Mesendoderm (in vitro differentiated cells): ENCODE results near the gene SGTA.
A peak's percentile ranks its signal among the peaks of the same experiment; 100 is the strongest.

ENCODE experiments used
- DNase-seq: peaks from one replicate; pipeline ENCODE4 v3.0.0; 2013
- H2AK5ac ChIP-seq: 2 replicates; pipeline ENCODE4 v1.6.1; 2013; ENCODE audit warnings: low read length, inconsistent platforms
- H2BK120ac ChIP-seq: 2 replicates; pipeline ENCODE4 v1.6.1; 2013; ENCODE audit warnings: low read depth, mild to moderate bottlenecking, low read length, moderate library complexity, mixed read lengths
- H2BK15ac ChIP-seq: replicated peaks from 2 replicates; pipeline ENCODE4 v1.6.1; 2013; ENCODE audit warnings: low read depth, mild to moderate bottlenecking, moderate library complexity
- H2BK5ac ChIP-seq: 2 replicates; pipeline ENCODE4 v1.6.1; 2013; ENCODE audit warnings: low read length, inconsistent platforms
- H3K18ac ChIP-seq: 2 replicates; pipeline ENCODE4 v1.6.1; 2013; ENCODE audit warnings: mild to moderate bottlenecking, low read length, mixed read lengths
- H3K23ac ChIP-seq: one replicate; pipeline ENCODE4 v1.6.1; 2013; ENCODE audit warnings: low read length
- H3K27ac ChIP-seq: 2 replicates; pipeline ENCODE4 v1.5.1; 2013; ENCODE audit warnings: low read depth, mild to moderate bottlenecking, inconsistent platforms, low read length, moderate library complexity
- H3K27me3 ChIP-seq: 2 replicates; pipeline ENCODE4 v1.6.1; 2013; ENCODE audit warnings: low read length, control low read depth, mild to moderate bottlenecking, inconsistent platforms; ENCODE audit not compliant: insufficient read depth, poor library complexity
- H3K36me3 ChIP-seq: 2 replicates; pipeline ENCODE4 v1.6.1; 2013; ENCODE audit warnings: low read length, inconsistent platforms; ENCODE audit not compliant: control insufficient read depth, insufficient read depth
- H3K4ac ChIP-seq: one replicate; pipeline ENCODE4 v1.6.1; 2013; ENCODE audit warnings: low read depth, mild to moderate bottlenecking, low read length, moderate library complexity
- H3K4me1 ChIP-seq: 2 replicates; pipeline ENCODE4 v1.6.1; 2013; ENCODE audit warnings: low read depth, low read length, inconsistent platforms; ENCODE audit not compliant: control insufficient read depth
- H3K4me2 ChIP-seq: 2 replicates; pipeline ENCODE4 v1.6.1; 2013; ENCODE audit warnings: low read length
- H3K4me3 ChIP-seq: 2 replicates; pipeline ENCODE4 v1.5.1; 2013; ENCODE audit warnings: mild to moderate bottlenecking, low read length
- H3K56ac ChIP-seq: one replicate; pipeline ENCODE4 v1.6.1; 2013; ENCODE audit warnings: low read length
- H3K79me1 ChIP-seq: 2 replicates; pipeline ENCODE4 v1.6.1; 2013; ENCODE audit warnings: low read length, inconsistent platforms
- H3K79me2 ChIP-seq: 2 replicates; pipeline ENCODE4 v1.6.1; 2013; ENCODE audit warnings: mild to moderate bottlenecking, low read length; ENCODE audit not compliant: control insufficient read depth, insufficient read depth
- H3K9ac ChIP-seq: 2 replicates; pipeline ENCODE4 v1.6.1; 2013; ENCODE audit warnings: low read length, inconsistent platforms
- H4K5ac ChIP-seq: one replicate; pipeline ENCODE4 v1.6.1; 2013; ENCODE audit warnings: low read length
- H4K8ac ChIP-seq: one replicate; pipeline ENCODE4 v1.6.1; 2013; ENCODE audit warnings: low read depth, mild to moderate bottlenecking, control low read depth, low read length, moderate library complexity
- WGBS: extraction: QIAGEN DNeasy Blood & Tissue Kit; methylation state at CpG from one replicate; pipeline ENCODE4 v1.1.7; 2013; ENCODE audit warnings: low lambda C conversion rate, missing lambda C conversion rate; ENCODE audit not compliant: insufficient coverage; ENCODE audit errors: extremely low coverage; 5-methylcytosine and 5-hydroxymethylcytosine counted together

SGTA gene

DNA sequence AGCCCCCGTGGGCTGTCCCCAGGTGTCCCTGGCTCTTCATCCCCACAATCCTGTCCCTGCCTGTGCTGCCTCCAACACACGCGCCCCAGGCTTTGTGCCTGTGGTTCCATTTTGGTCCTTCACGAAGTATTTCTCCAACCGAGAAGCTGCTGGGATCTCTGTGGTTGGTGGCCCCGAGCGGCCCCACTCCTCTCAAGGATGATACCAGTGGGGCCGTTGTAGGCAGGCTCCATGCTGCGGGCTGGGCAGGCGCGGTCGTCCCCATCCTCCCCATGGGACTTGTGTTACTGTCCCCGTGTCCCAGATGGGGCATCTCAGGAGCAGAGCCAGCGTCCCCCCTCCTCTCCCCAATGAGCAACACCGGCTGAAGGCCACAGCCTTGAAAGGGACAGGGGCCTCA is 32.9 kb upstream of the SGTA start:
- Histone ChIP-seq H2BK15ac (no peak overlapping the region), H3K4me2 (no peak overlapping the region), H2BK5ac (no peak overlapping the region), H3K56ac (no peak overlapping the region), H3K27ac (no peak overlapping the region), H2AK5ac (no peak overlapping the region), H3K18ac (no peak overlapping the region), H3K4me1 (no peaks in the 10 kb centered on the region), H3K36me3 (peaks cover 1% of the 10 kb centered on the region), H2BK120ac (no peak overlapping the region), H3K9ac (no peak overlapping the region), H3K23ac (no peak overlapping the region), H3K79me1 (no peaks in the 10 kb centered on the region), H3K27me3 (no peaks in the 10 kb centered on the region), H4K5ac (no peak overlapping the region), H3K4ac (no peak overlapping the region), H4K8ac (no peak overlapping the region), H3K79me2 (no peaks in the 10 kb centered on the region), H3K4me3 (no peak overlapping the region)
- no peak for DNase-seq
- no CpG with 5 or more reads among the region's 15 CpGs for WGBS

DNA sequence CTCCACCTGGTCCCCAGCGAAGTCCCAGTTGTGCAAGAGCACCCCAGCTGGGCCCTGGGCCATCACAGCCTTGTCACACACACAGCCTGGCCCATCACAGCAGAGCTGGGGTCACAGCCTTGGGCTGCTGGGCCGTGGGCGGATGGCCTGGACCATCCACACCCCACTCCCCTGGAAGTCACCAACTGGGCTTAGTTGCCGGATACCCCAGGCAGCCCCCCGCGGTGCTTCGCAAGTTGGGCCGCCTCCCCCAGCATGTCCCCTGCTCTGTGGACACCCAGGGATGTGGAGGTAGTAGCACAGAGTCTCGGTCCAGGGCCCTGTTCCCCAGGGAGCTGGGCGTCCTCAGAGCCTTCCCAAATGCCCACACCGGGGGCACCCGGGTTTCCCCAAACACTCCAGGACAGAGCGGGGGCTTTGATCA is 32.1 kb upstream of the SGTA start:
- H3K36me3 ChIP-seq = peaks cover 1% of the 10 kb centered on the region
- H3K79me2 ChIP-seq = no peaks in the 10 kb centered on the region
- no peaks in the 10 kb centered on the region for H3K79me1 ChIP-seq
- DNase-seq = no peak
- H2BK120ac ChIP-seq = no peak overlapping the region
- H3K4me1 ChIP-seq = no peaks in the 10 kb centered on the region
- H2BK5ac ChIP-seq = no peak overlapping the region
- no peak overlapping the region for H2BK15ac ChIP-seq
- H4K8ac ChIP-seq = no peak overlapping the region
- H3K4me3 ChIP-seq = no peak overlapping the region
- H2AK5ac ChIP-seq = no peak overlapping the region
- no peak overlapping the region for H3K9ac ChIP-seq
- H3K27me3 ChIP-seq = no peaks in the 10 kb centered on the region
- H3K4ac ChIP-seq = no peak overlapping the region
- no peak overlapping the region for H3K23ac ChIP-seq
- H4K5ac ChIP-seq = no peak overlapping the region
- H3K56ac ChIP-seq = no peak overlapping the region
- no peak overlapping the region for H3K4me2 ChIP-seq
- H3K18ac ChIP-seq = no peak overlapping the region
- no CpG with 5 or more reads among the region's 13 CpGs for WGBS
- no peak overlapping the region for H3K27ac ChIP-seq

- no peak overlapping the region for H2AK5ac ChIP-seq
- no peak overlapping the region for H3K4me2 ChIP-seq
- no peak for DNase-seq
- no peak overlapping the region for H3K18ac ChIP-seq
- no peaks in the 10 kb centered on the region for H3K4me1 ChIP-seq
- no peaks in the 10 kb centered on the region for H3K79me2 ChIP-seq
- no peak overlapping the region for H3K23ac ChIP-seq
- peaks cover 1% of the 10 kb centered on the region for H3K36me3 ChIP-seq
- H3K4ac ChIP-seq = no peak overlapping the region
- no peak overlapping the region for H2BK15ac ChIP-seq
- no peak overlapping the region for H3K56ac ChIP-seq
- no peak overlapping the region for H3K9ac ChIP-seq
- H3K4me3 ChIP-seq = no peak overlapping the region
- H3K27me3 ChIP-seq = no peaks in the 10 kb centered on the region
- no peak overlapping the region for H2BK120ac ChIP-seq
- WGBS = no CpG with 5 or more reads among the region's 11 CpGs
- H4K5ac ChIP-seq = no peak overlapping the region
- H3K79me1 ChIP-seq = no peaks in the 10 kb centered on the region
- H3K27ac ChIP-seq = no peak overlapping the region
- H4K8ac ChIP-seq = no peak overlapping the region
- no peak overlapping the region for H2BK5ac ChIP-seq
Measured at GRCh38 chr19:2814426-2814825, 31.4 kb upstream of the SGTA start.

DNA sequence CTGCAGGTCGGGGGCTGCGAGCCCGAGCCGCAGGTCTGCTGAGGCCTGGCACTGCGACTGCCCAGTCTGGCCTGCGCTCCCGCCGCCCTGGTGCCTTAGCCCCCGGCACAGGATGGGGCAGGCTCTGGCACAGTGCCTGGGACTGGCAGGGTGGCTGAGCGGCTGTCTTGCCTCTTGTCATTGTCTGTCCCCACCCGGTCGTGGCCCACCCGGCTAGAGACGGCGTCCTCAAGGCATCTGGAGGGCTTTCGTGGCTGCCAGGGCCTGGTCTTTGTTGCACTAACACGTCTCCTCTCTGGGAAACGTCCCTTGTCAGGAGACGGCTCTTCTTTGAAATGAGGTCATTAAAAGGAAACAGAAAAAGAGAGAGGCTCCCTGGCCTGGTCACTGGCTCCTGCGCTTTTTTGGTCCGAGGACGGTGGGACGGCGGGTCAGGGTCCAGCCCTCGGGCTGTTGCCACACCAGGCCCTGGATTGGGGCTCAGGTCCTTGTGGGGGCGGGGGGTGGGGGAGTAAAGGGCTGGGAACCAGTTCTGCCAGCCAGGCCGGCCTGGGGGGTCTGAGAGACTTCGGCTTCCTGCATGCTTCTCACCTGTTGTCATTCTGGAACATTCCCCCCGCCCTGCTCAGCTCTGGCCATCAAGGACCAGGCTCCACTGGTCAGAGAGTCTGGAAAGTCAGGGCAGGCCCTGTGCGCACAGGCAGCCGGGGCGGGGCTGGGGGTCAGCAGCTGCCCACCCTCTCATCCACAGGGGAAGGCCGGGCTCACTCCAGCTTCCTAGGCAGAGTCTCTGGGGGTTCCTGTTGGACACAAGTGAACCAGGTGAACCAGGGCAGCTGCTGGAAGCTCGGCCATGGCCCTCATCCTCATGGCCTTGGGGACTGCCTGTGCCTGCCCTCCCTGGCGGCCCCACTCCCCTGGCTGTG is 30.4 kb upstream of the SGTA start:
- Histone ChIP-seq H3K4ac (no peak overlapping the region), H2BK120ac (no peak overlapping the region), H4K8ac (no peak overlapping the region), H3K4me3 (no peak overlapping the region), H3K4me2 (no peak overlapping the region), H3K36me3 (peaks cover 3% of the 10 kb centered on the region), H3K79me1 (no peaks in the 10 kb centered on the region), H2BK5ac (no peak overlapping the region), H3K56ac (no peak overlapping the region), H3K4me1 (no peaks in the 10 kb centered on the region), H3K18ac (no peak overlapping the region), H2AK5ac (no peak overlapping the region), H3K79me2 (no peaks in the 10 kb centered on the region), H3K27ac (no peak overlapping the region), H3K27me3 (no peaks in the 10 kb centered on the region), H3K9ac (no peak overlapping the region), H3K23ac (no peak overlapping the region), H2BK15ac (no peak overlapping the region), H4K5ac (no peak overlapping the region)
- no CpG with 5 or more reads among the region's 35 CpGs for WGBS
- DNase-seq = peak; percentile 32

DNA sequence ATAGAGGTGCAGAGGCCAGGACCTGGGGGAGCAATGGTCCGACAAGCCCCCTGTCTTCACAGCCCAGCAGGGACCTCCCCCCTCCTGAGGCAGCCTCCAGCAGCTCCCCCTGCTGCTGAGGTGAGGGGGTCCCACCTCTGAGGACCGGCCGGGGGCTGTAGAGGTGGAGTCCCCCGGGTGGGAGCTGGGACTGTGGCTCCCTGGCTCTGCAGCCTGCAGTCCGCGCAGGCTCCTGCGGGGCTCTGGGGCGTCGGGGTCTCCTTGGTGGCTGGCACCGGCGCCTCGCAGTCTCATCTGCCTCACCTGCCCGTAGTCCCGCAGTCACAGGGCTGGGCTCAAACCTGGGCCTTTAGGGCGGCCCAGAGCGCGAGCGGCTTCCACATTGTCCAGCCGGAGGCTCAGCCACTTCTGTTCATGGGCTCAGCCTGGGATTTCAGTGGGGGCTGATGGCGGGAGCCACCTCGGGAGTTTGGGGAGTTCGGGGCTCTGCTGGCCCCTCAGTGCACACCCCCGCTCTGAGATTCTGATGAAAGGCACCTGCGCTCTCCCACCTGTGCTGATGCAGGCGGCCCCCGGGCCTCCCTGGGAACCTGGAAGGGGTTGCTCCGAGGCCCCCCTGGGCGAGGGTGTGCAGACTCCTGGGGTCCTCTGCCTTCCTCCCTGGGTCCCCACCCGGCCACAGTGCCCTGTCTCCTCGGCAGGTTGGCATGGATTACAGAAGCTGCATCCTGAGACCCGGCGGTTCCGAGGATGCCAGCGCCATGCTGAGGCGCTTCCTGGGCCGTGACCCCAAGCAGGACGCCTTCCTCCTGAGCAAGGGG is 29.6 kb upstream of the SGTA start:
- no peak overlapping the region for H3K4ac ChIP-seq
- H3K4me1 ChIP-seq = no peaks in the 10 kb centered on the region
- DNase-seq = no peak
- no peak overlapping the region for H4K5ac ChIP-seq
- no peak overlapping the region for H2BK120ac ChIP-seq
- WGBS = no CpG with 5 or more reads among the region's 37 CpGs
- H2BK5ac ChIP-seq = no peak overlapping the region
- H2BK15ac ChIP-seq = no peak overlapping the region
- H3K79me2 ChIP-seq = no peaks in the 10 kb centered on the region
- no peak overlapping the region for H3K4me3 ChIP-seq
- no peak overlapping the region for H4K8ac ChIP-seq
- H3K23ac ChIP-seq = no peak overlapping the region
- H2AK5ac ChIP-seq = no peak overlapping the region
- no peak overlapping the region for H3K56ac ChIP-seq
- no peaks in the 10 kb centered on the region for H3K79me1 ChIP-seq
- H3K18ac ChIP-seq = no peak overlapping the region
- H3K4me2 ChIP-seq = no peak overlapping the region
- no peak overlapping the region for H3K27ac ChIP-seq
- no peak overlapping the region for H3K9ac ChIP-seq
- no peaks in the 10 kb centered on the region for H3K27me3 ChIP-seq
- H3K36me3 ChIP-seq = peaks cover 3% of the 10 kb centered on the region
